ENCODE results near the gene GABRD. TPM values are rescaled to one million over a fixed set of nuclear protein-coding genes. Genes with fewer than 3 reads are reported as not detected.

GABRD gene
- total RNA-seq, result not detected

- Mint-ChIP-seq H3K36me3 (ENCODE audit: low read depth) (no peaks in the 10 kb centered on the region), H3K27ac (no peak within 1 kb of the TSS), H3K9me3 (no peaks in the 10 kb centered on the region), H3K4me3 (no peak within 1 kb of the TSS), H3K27me3 (peaks cover 51% of the 10 kb centered on the region), H3K4me1 (ENCODE audit: low read depth) (peaks cover 2% of the 10 kb centered on the region)
- DNase-seq (peak; percentile 28), ATAC-seq (peak; percentile 81)
- ChIA-PET POLR2A (no interaction called here), CTCF (no interaction called here)
- TF ChIP-seq CTCF (IDR thresholded peaks at IDR 0.05), result no peak
- intact Hi-C loops (cut with micrococcal nuclease), result no loop called here
These were observed at the start of gene GABRD for GRCh38 chr1:2019172-2019543. Gene GABRD, plus strand, starts transcription at chr1:2019345. Its CDS starts 79 bp downstream, at chr1:2019424.

GRCh38 chr1:1969505-1969900, 49.6 kb upstream of the GABRD start:
- ATAC-seq, result no peak
- ChIA-PET CTCF (no interaction called here), POLR2A (interaction anchor here (1.1 kb wide), 1 partner anchor 21 kb away, joined by 3 read pairs; no protein-coding TSS in a partner anchor)
- intact Hi-C loops (cut with micrococcal nuclease), result no loop called here
- no peak for TF ChIP-seq CTCF (IDR thresholded peaks at IDR 0.05)
- no peak for DNase-seq
- Mint-ChIP-seq H3K9me3 (peaks cover 5% of the 10 kb centered on the region), H3K27me3 (no peaks in the 10 kb centered on the region), H3K4me1 (ENCODE audit: low read depth) (no peaks in the 10 kb centered on the region), H3K27ac (no peak overlapping the region), H3K36me3 (ENCODE audit: low read depth) (no peaks in the 10 kb centered on the region), H3K4me3 (no peak overlapping the region)

GRCh38 chr1:1969953-1970716, 49.0 kb upstream of the GABRD start:
- H3K27me3 Mint-ChIP-seq, result no peaks in the 10 kb centered on the region
- ATAC-seq (no peak), DNase-seq (no peak)
- ChIA-PET POLR2A (interaction anchor here (1.1 kb wide), 1 partner anchor 20 kb away, joined by 3 read pairs; no protein-coding TSS in a partner anchor), CTCF (no interaction called here)
- intact Hi-C loops (cut with micrococcal nuclease), result no loop called here
- no peak overlapping the region for H3K4me3 Mint-ChIP-seq
- H3K27ac Mint-ChIP-seq, result no peak overlapping the region
- no peaks in the 10 kb centered on the region for H3K4me1 Mint-ChIP-seq (ENCODE audit: low read depth)
- no peak for TF ChIP-seq CTCF (IDR thresholded peaks at IDR 0.05)
- H3K9me3 Mint-ChIP-seq, result peaks cover 5% of the 10 kb centered on the region
- no peaks in the 10 kb centered on the region for H3K36me3 Mint-ChIP-seq (ENCODE audit: low read depth)

GRCh38 chr1:1971017-1971416, 48.1 kb upstream of the GABRD start:
- no peak for TF ChIP-seq CTCF (IDR thresholded peaks at IDR 0.05)
- intact Hi-C loops (cut with micrococcal nuclease), result no loop called here
- Mint-ChIP-seq H3K36me3 (ENCODE audit: low read depth) (no peaks in the 10 kb centered on the region), H3K4me1 (ENCODE audit: low read depth) (no peaks in the 10 kb centered on the region), H3K4me3 (no peak overlapping the region), H3K27me3 (no peaks in the 10 kb centered on the region), H3K27ac (no peak overlapping the region), H3K9me3 (peaks cover 5% of the 10 kb centered on the region)
- POLR2A ChIA-PET, result no interaction called here
- ATAC-seq (no peak), DNase-seq (no peak)
- CTCF ChIA-PET, result no interaction called here

GRCh38 chr1:1971688-1972087, 47.5 kb upstream of the GABRD start:
- Mint-ChIP-seq H3K4me3 (no peak overlapping the region), H3K4me1 (ENCODE audit: low read depth) (no peaks in the 10 kb centered on the region), H3K36me3 (ENCODE audit: low read depth) (no peaks in the 10 kb centered on the region), H3K27ac (no peak overlapping the region), H3K9me3 (peaks cover 5% of the 10 kb centered on the region), H3K27me3 (no peaks in the 10 kb centered on the region)
- no peak for TF ChIP-seq CTCF (IDR thresholded peaks at IDR 0.05)
- ChIA-PET CTCF (no interaction called here), POLR2A (no interaction called here)
- intact Hi-C loops (cut with micrococcal nuclease), result no loop called here
- no peak for ATAC-seq
- DNase-seq, result no peak

Data from activated CD8-positive, alpha-beta T cell treated with anti-CD3 and anti-CD28 coated beads for 36 hours (primary cell).